Epidermal melanocyte (primary cell): ENCODE results near the gene RASD2.

Experiments
- DNase-seq: peaks from one replicate; pipeline ENCODE4 v3.0.0; 2011; ENCODE audit warnings: low spot score; ENCODE audit not compliant: insufficient read length

RASD2 gene

GRCh38 chr22:35517769-35518530 lies 22.7 kb upstream of the RASD2 start:
- no peak for DNase-seq

- no peak for DNase-seq
These were observed 21.8 kb upstream of the RASD2 start for GRCh38 chr22:35518811-35519210.

- no peak for DNase-seq
These were observed 21.2 kb upstream of the RASD2 start for GRCh38 chr22:35519306-35520000.

GRCh38 chr22:35521358-35522224 lies 19.0 kb upstream of the RASD2 start:
- no peak for DNase-seq

GRCh38 chr22:35522225-35523149 lies 18.1 kb upstream of the RASD2 start:
- no peak for DNase-seq

GRCh38 chr22:35523167-35523947 lies 17.3 kb upstream of the RASD2 start:
- no peak for DNase-seq

- peak; percentile 54 for DNase-seq
These were observed 15.5 kb upstream of the RASD2 start for GRCh38 chr22:35524966-35525686.

- DNase-seq, result no peak
These were observed 14.8 kb upstream of the RASD2 start for GRCh38 chr22:35525687-35526332.

GRCh38 chr22:35526333-35526979 lies 14.2 kb upstream of the RASD2 start:
- no peak for DNase-seq

GRCh38 chr22:35528927-35529326 lies 11.7 kb upstream of the RASD2 start:
- no peak for DNase-seq

- DNase-seq, result no peak
These were observed 9.9 kb upstream of the RASD2 start for GRCh38 chr22:35530700-35531099.

GRCh38 chr22:35531202-35531601 lies 9.4 kb upstream of the RASD2 start:
- DNase-seq, result no peak

- no peak for DNase-seq
These were observed 9.0 kb upstream of the RASD2 start for GRCh38 chr22:35531676-35532075.

GRCh38 chr22:35533365-35534029 lies 7.1 kb upstream of the RASD2 start:
- DNase-seq, result no peak

- no peak for DNase-seq
These were observed 6.5 kb upstream of the RASD2 start for GRCh38 chr22:35534091-35534490.

GRCh38 chr22:35537232-35537631 lies 3.4 kb upstream of the RASD2 start:
- DNase-seq, result no peak

- DNase-seq, result no peak
These were observed 1.8 kb upstream of the RASD2 start for GRCh38 chr22:35538801-35539321.

- DNase-seq, result no peak
These were observed 1.1 kb upstream of the RASD2 start for GRCh38 chr22:35539487-35539886.
